HL-60/S4 (cell line): Measurements from ENCODE around the gene SLC16A11.
"Not testable (repeated sequence)": the region's sequence is repeated elsewhere in the genome, so short reads cannot be mapped to it uniquely, and the experiment has no call there.

Experiments used
- in situ Hi-C: fragments of 300-500 bp; cut with MboI; formaldehyde crosslinking; loops from 2 replicates; pipeline ENCODE4 v1.14.3; 2022; ENCODE audit warnings: low sequenced_read_pairs

The SLC16A11 gene, protein sequence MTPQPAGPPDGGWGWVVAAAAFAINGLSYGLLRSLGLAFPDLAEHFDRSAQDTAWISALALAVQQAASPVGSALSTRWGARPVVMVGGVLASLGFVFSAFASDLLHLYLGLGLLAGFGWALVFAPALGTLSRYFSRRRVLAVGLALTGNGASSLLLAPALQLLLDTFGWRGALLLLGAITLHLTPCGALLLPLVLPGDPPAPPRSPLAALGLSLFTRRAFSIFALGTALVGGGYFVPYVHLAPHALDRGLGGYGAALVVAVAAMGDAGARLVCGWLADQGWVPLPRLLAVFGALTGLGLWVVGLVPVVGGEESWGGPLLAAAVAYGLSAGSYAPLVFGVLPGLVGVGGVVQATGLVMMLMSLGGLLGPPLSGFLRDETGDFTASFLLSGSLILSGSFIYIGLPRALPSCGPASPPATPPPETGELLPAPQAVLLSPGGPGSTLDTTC

GRCh38 chr17:7043497-7044198 lies at the start of gene SLC16A11:
TSS of gene SLC16A11 (minus strand) at chr17:7044092. CDS start at chr17:7043513, 579 bp downstream.
- in situ Hi-C loops, result loop anchor here (10.0 kb wide), 1 partner anchor 251 kb away; the partner anchor contains the start of gene YBX2

DNA sequence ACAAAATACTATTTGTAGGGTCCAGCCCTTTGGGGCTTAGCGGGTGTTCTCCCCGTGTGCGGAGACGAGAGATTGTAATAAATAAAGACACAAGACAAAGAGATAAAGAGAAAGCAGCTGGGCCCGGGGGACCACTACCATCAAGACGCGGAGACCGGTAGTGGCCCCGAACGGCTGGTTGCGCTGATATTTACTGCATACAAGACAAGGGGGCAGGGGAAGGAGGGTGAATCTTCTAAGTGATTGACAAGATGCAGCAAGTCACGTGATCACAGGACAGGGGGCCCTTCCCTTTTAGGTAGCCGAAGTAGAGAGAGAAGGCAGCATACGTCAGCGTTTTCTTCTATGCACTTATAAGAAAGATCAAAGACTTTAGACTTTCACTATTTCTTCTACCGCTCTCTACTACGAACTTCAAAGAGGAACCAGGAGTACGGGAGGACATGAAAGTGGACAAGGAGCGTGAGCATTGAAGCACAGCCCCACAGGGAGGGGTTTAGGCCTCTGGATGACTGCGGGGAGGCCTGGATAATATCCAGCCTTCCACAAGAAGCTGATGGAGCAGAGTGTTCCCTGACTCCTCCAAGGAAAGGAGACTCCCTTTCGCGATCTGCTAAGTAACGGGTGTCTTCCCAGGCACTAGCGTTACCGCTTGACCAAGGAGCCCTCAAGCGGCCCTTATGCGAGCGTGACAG lies 47.6 kb upstream of the SLC16A11 start:
- in situ Hi-C loops, result not testable (repeated sequence)

GRCh38 chr17:7089570-7089969 lies 45.7 kb upstream of the SLC16A11 start:
- in situ Hi-C loops, result not testable (repeated sequence)

DNA sequence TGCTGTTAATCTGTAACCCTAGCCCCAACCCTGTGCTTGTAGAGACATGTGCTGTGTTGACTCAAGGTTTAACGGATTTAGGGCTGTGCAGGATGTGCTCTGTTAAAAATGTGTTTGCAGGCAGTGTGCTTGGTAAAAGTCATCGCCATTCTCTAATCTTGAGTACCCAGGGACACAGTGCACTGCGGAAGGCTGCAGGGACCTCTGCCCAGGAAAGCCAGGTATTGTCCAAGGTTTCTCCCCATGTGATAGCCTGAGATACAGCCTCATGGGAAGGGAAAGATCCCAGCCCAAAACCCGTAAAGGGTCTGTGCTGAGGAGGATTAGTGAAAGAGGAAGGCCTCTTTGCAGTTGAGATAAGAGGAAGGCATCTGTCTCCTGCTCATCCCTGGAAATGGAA lies 44.5 kb upstream of the SLC16A11 start:
- in situ Hi-C loops, result not testable (repeated sequence)

DNA sequence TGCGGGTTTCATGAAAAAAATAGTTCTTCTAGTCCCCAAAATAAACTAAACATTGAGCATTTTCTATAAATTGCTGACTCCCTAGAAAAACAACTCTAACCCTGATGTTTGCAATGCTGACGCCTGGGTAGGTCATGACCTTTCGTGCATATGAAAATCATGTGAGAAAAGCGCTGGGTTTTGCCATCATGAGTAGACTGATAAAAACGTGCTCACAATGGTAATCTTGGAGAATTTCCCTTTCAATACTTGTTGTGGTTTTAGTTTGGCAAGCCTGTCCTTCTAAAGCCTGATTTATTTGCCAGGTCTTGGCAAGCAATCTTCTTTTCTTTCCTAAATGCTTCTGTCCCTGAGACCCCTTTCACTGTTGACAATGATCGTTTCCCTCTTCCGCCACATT lies 40.2 kb upstream of the SLC16A11 start:
- in situ Hi-C loops, result no loop called here

DNA sequence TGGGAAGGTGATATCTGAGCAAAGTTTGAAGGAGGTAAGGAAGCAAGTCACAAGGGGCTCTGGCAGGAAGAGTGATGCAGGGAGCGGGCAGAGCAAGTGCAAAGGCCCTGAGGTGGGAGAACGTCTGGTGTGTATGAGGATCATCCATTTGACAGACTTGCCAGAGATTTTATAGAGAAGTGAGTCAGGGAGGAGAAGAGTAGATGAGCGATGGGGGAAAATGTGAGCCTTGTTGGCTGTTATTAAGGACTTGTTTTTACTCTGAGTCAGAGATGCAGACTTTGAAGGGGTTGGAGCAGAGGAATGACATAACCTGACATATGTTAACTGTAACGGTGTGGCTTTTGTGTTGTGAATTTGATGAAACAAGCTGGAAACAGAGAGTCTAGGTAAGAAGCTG lies 39.7 kb upstream of the SLC16A11 start:
- in situ Hi-C loops, result no loop called here

DNA sequence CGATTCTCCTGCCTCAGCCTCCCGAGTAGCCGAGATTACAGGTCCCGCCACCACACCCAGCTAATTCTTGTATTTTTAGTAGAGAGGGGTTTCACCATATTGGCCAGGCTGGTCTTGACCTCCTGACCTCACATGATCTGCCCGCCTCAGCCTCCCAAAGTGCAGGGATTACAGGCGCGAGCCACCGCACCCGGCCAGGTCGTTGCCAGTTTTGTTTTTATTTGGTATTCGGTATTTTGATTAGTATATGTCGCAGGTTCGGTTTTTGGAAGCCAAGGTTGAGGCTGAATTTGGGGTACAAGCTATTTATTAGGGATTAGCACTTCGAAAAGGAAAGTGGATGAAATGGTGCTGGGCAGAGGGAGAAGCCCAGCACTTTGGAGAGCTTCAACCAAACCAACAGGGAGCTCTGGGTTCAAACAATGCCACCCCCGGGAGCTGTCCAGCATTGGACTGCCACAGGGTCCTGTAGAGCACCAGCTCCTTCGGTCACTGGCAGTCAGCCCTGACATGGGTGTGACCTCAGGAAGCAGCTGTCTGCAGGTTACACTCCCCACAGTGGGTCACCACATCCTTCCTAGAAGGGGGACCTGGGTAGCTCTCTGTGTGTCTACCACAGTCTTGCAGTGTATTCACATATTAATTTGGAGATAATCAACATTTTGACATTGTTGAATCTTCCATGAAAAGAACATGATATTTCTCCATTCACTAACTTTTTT lies 37.6 kb upstream of the SLC16A11 start:
- in situ Hi-C loops, result no loop called here

DNA sequence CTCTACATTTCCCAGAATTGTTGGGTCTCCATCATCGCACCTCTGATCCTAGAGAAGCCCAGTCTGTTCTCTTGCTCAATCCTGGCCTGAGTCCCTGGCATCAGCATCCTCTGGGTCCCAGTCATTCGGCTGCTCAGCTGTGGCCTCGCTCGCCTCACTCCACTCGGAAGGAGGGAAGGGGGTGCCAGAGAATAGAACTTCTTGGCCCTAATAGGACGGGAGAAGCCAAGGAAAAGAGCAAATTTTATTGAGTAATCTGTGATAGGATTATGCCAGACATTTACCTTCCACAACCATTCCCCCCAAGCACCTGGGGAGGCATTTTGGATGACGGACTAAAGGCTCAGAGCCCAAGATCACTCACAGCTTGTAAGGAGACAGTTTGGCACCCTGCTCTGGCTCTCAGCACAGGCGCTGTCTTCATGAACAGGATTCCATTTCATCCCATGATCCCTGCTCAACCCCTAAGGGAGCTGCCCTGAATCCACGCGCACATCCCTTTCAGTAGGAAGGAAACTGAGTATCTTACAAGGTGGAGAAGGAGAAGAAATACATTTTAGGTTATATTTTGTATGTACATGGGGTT lies 36.7 kb upstream of the SLC16A11 start:
- in situ Hi-C loops, result no loop called here

- in situ Hi-C loops, result no loop called here
Measured at GRCh38 chr17:7079581-7080455, 35.9 kb upstream of the SLC16A11 start, which contains the start of gene CLEC10A. TSS of gene CLEC10A (minus strand) at chr17:7080251. CDS start at chr17:7078812, 1,439 bp downstream.

DNA sequence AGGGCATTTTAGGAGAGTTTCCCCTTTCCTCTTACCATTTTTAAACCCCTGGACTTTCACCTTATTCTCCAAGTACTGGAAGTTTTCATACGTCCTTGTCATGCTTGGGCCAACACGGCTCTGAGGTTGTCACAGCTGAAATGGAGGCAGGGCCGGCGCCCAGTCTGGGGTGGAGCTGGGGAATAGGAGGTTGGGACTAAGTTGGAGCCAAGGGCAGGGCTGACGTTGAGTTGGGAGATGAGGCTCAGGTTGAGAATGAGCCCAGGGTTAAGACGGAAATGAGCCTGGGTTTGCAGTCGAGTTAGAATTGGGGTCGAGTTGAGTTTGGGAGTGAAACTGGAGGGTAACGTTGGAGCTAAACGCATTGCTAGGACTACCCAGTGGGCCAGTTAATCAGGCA lies 34.8 kb upstream of the SLC16A11 start:
- in situ Hi-C loops, result no loop called here

DNA sequence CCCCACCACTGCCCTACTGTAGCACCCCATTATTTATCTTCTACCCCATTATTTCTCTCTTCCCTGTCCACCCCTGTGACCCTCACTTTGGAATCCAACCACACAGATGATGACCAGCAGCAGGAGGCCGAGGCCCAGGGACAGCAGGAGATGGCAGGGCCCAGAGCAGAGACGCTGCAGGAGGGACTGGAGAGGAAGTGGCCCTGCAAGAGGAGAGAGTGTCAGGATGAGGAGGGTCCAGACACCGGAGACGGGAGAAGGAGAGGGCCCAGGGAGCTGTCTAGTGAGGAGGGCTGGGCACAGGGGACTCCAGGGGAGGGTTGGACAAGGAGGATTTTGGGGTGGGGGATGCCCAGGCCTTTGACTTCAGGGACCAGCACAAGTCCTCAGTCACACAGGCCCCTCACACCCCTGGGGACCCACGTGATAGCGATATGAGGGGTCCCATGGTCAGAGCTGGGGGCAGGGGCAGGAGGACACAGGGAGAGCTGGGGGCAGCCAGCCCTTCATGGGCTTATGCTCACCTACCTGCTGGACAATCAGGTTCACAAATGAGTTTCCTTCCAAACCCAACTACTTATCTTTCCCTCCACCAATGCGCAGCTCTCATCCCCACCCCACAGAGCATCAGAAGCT lies 34.1 kb upstream of the SLC16A11 start:
- in situ Hi-C loops, result no loop called here

DNA sequence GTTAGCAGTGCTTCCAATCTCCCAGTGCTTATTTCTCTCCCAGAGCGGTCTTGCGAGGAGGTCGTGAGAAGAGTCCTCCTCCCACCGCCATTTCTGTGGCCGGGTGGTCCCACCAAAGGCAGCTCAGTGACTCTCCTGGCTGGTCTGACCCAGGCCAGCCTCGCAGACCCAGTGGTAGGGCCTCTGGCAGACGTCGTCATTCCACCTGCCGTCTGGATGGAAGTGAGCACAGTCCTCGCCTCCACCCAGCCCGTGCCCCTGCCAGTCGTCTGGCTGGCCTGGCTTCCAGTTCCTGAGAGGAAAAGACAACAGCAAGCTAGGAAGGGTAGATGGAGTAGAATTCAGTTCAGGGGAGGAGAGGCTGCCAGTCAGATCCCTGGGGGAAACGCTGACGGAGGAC lies 31.0 kb upstream of the SLC16A11 start:
- in situ Hi-C loops, result no loop called here

DNA sequence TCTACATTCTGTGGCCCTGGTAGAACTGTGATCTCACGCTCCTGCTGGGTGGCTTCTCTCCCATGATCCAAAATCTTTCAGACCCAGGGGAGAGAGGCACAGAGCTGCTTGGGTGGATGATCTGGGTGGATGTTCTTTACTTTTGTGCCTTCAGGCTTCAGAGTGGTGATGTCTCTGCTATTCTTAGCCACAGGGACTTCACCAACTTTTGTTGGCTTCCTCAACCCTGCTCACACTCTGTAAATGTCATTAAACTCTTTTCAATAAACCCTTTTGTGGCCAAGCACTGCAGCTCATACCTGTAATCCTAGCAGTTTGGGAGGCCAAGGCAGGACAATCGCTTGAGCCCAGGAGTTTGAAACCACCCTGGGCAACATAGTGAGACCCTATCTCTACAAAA lies 28.5 kb upstream of the SLC16A11 start:
- in situ Hi-C loops, result no loop called here

DNA sequence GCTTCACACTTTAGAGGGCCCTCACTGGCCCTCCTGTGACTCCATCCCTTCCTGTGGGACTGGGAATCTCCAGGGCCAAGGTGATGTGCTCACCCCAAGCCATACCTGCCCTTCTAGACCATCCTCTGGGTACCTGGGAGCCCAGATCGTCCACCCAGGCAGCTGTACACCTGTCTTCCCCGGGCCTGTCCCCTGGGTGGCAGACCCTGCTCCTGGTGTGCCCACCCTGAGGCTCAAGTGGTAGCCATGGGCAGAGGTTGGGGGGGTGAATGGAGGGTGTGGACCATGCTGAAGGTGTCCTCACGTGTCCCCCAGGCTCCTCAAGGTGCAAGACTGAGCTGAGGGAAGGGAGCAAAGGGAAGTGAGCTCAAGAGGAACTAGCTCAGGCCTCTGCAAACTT lies 26.8 kb upstream of the SLC16A11 start:
- in situ Hi-C loops, result no loop called here

DNA sequence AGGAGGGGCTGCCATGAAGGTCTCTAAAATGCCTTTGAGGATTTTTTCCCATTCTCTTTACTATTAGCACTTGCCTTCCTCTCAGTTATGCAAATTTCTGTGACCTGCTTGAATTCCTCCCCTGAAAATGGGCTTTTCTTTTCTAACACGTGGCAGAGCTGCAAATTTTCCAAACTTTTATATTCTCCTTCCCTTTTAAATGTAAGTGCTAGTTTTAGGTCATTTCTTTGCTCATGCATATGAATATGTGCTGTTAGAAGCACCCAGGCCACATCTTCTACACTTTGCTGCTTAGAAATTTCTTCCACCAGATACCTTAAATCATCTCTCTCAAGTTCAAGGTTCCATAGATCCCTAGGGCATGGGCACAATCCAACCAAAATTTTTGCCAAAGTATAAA lies 24.4 kb upstream of the SLC16A11 start:
- in situ Hi-C loops, result no loop called here

DNA sequence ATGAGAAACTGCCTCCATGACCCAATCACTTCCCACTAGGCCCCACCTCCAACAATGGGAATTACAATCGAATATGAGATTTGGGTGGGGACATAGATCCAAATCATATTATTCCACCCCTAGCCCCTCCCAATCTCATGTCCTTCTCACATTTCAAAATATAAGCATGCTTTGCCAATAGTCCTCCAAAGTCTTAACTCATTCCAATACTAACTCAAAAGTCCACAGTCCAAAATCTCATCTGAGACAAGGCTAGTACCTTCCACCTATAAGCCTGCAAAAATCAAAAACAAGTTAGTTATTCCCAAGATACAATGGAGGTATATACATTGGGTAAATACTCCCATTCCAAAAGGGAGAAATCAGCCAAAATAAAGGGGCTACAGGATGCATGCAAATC lies 23.3 kb upstream of the SLC16A11 start:
- in situ Hi-C loops, result no loop called here

DNA sequence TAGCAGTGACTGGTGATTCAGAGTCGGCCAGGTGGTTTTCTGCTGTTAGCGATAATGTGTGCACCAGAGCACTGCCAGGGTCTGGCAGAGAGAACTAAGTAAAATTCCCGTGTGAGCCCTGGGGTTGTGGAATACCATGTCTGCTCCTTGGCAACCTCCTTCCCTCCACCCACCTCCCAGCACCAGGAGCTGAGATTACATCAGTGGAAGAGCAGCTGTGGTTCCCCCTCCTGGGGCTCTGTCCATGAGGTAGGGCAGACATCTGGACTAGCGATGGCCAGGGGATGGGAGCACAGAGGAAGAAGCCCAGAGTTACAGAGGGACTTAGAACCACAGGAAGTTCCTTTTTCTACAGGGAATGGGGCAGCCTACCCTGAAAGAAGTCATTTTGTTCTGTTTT lies 20.4 kb upstream of the SLC16A11 start:
- in situ Hi-C loops, result no loop called here

- in situ Hi-C loops, result no loop called here
Measured at GRCh38 chr17:7063518-7064094, 19.7 kb upstream of the SLC16A11 start.
